LNCaP clone FGC (cell line): ENCODE data around the gene SDK2.

Experiments
- DNase-seq: peaks from one replicate; pipeline ENCODE4 v3.0.0-alpha.2; 2011; ENCODE audit warnings: low read depth
- H3K4me3 ChIP-seq: 2 replicates; pipeline ENCODE4 v1.5.1; 2011; ENCODE audit warnings: mild to moderate bottlenecking, low read depth, low read length, control low read depth
- CTCF ChIP-seq: IDR thresholded peaks from 2 replicates; pipeline ENCODE4 v1.5.1; 2012; ENCODE audit warnings: mild to moderate bottlenecking; ENCODE audit not compliant: control insufficient read depth, insufficient read depth; ENCODE audit errors: extremely low read depth

Gene SDK2

DNA sequence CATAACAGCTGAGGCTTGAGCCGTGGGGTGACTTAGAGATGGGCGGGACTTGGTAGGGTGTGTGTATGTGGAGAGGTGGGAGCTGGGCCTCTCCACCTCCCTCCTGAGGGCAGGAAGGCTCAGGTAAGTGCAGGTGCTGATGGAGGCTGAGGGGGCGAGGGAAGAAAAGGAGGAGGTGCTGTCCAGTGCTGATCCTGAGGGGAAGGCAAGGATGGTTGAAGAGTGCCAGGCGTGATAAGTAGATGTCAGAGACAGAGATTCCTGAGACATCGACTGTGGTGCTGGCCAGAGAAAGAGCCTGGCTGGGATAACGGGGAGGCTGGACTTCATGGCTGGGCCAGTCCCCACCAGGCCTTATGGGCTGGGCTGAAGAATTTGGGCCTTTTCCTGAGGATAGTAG, 159.1 kb downstream of the SDK2 start:
- H3K4me3 ChIP-seq, result no peak overlapping the region
- no peak for DNase-seq
- no peak for TF ChIP-seq CTCF

- DNase-seq, result no peak
- TF ChIP-seq CTCF, result no peak
- H3K4me3 ChIP-seq, result no peak overlapping the region
These were observed 161.4 kb downstream of the SDK2 start for GRCh38 chr17:73482894-73483293.

- TF ChIP-seq CTCF, result no peak
- no peak for DNase-seq
- H3K4me3 ChIP-seq, result no peak overlapping the region
These were observed 162.0 kb downstream of the SDK2 start for GRCh38 chr17:73482251-73482716.

DNA sequence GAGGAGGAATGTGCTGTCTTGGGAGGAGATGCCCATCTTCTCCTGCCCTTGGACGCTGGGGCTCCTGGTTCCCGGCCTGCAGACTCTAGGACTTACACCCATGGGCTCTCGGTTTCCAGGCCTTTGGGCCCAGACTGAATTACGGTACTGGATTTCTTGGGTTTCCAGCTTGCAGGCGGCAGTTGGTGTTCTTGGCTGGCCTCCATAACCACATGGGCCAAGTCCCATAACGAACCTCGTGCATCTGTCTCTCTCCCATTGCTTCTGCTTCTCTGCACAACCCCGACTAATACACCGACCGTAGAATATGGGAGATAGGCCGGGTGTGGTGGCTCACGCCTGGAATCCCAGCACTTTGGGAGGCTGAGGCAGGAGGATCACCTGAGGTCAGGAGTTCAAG, 162.6 kb downstream of the SDK2 start:
- TF ChIP-seq CTCF, result no peak
- H3K4me3 ChIP-seq, result no peak overlapping the region
- DNase-seq, result no peak

DNA sequence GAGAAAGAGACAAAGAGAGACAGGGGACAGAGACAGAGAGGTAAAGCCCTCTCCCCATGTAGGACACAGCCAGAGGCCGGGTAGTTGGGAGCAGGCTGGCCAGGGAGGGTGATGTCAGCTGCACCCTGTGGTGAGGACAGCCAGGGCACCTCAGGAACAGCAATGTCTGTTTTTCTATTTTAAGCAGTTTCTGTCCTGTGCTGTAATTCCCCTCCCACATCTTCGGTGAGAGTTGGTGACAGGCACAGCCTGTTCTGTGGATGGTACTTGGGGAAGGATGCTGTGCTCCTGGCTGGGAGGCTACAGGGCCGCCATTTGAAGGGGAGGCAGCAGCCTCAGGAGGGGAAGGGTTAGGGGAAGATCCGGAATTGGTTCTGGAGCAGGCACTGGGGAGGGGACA, 163.5 kb downstream of the SDK2 start:
- no peak for DNase-seq

DNA sequence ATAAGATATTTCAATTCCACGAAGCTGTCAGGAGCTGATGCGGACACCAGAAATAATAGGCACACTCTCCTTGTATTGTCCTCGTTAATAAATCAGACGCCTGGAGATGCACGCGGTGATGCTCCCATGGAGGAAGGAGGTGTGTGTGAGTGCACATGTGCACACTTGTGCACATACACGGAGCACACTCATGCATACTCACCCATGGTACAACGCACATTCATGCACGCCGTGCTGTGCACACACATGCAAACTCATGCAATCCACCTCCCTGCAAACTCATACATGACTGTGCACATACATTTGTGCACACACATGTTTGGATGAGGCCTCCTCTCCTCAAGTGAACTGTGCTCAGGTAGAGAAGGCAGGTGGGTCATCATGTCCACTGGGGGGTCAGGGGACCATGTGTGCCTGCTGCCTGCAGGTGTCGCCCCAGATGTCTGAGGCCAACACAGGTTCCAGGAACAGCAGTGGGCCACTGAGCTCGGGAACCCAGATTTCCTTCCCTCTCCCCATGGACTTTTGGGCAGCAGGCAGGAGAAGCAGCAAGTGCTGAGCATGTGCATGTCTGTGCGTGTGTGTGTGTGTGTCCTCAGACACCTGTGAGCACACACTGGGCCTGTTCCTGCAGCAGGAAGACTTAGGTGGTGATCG, 165.3 kb downstream of the SDK2 start:
- 0 out of 2 replicates have a peak, but pooled peaks have one; percentile 13 for TF ChIP-seq CTCF
- no peak for DNase-seq

More for the DNA sequence above, 163.5 kb downstream of the SDK2 start:
- TF ChIP-seq CTCF, result no peak
- H3K4me3 ChIP-seq, result no peak overlapping the region

GRCh38 chr17:73478334-73478733, 165.9 kb downstream of the SDK2 start:
- DNase-seq, result no peak
- TF ChIP-seq CTCF, result no peak
- H3K4me3 ChIP-seq, result no peak overlapping the region

More for the DNA sequence above, 165.3 kb downstream of the SDK2 start:
- no peak overlapping the region for H3K4me3 ChIP-seq
